ENCODE results near the gene SLC37A2. TPM values are rescaled to one million over a fixed set of nuclear protein-coding genes. Genes with fewer than 3 reads are reported as not detected.

SLC37A2 gene
- total and polyA plus RNA-seq, 2 of the 13 experiments (the other 11 are each of a cell fraction or from before 2014, with no cell fraction given), result 4.6 to 7.1 TPM

- no peak for TF ChIP-seq KAT2B (IDR thresholded peaks at IDR 0.05; ENCODE audit: borderline replicate concordance, low read depth, low read length)
- no peak for TF ChIP-seq TCF12 (IDR thresholded peaks at IDR 0.05)
- no peak for TF ChIP-seq TCF12 (CRISPR knock-in tag; IDR thresholded peaks at IDR 0.05)
- TF ChIP-seq ZNF784 (CRISPR knock-in tag; IDR thresholded peaks at IDR 0.05; ENCODE audit: borderline replicate concordance), result no peak
- 0 out of 2 replicates have a peak, but pooled peaks have one; percentile 30 for TF ChIP-seq RCOR2 (CRISPR knock-in tag; IDR thresholded peaks at IDR 0.05)
- TF ChIP-seq ZNF598 (CRISPR knock-in tag; IDR thresholded peaks at IDR 0.05; ENCODE audit: borderline replicate concordance), result no peak
- TF ChIP-seq ZFP41 (CRISPR knock-in tag; IDR thresholded peaks at IDR 0.05; ENCODE audit: borderline replicate concordance), result no peak
- TF ChIP-seq, protein P1, sequence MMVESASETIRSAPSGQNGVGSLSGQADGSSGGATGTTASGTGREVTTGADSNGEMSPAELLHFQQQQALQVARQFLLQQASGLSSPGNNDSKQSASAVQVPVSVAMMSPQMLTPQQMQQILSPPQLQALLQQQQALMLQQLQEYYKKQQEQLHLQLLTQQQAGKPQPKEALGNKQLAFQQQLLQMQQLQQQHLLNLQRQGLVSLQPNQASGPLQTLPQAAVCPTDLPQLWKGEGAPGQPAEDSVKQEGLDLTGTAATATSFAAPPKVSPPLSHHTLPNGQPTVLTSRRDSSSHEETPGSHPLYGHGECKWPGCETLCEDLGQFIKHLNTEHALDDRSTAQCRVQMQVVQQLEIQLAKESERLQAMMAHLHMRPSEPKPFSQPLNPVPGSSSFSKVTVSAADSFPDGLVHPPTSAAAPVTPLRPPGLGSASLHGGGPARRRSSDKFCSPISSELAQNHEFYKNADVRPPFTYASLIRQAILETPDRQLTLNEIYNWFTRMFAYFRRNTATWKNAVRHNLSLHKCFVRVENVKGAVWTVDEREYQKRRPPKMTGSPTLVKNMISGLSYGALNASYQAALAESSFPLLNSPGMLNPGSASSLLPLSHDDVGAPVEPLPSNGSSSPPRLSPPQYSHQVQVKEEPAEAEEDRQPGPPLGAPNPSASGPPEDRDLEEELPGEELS (CRISPR knock-in tag; IDR thresholded peaks at IDR 0.05), result peak; percentile 62; the same call in 1 of the 2 replicates
- peak; percentile 51; the same call in 1 of the 2 replicates for TF ChIP-seq SKIL (CRISPR knock-in tag; IDR thresholded peaks at IDR 0.05; ENCODE audit: borderline replicate concordance)
- peak in 1 of 2 experiments; percentile 40; a peak in 1 of 4 replicates for TF ChIP-seq NR2F1 (CRISPR knock-in tag; IDR thresholded peaks at IDR 0.05)
- no peak for TF ChIP-seq ZNF614 (CRISPR knock-in tag; IDR thresholded peaks at IDR 0.05; ENCODE audit: borderline replicate concordance)
- no peak for TF ChIP-seq GRHL1 (CRISPR knock-in tag; conservative IDR thresholded peaks at IDR 0.05)
- TF ChIP-seq YEATS4 (CRISPR knock-in tag; IDR thresholded peaks at IDR 0.05; ENCODE audit: borderline replicate concordance), result no peak
- TF ChIP-seq ZSCAN29 (CRISPR knock-in tag; conservative IDR thresholded peaks at IDR 0.05), result no peak
- TF ChIP-seq SP5 (CRISPR knock-in tag; IDR thresholded peaks at IDR 0.05; ENCODE audit: borderline replicate concordance, low read depth), result peak; percentile 42; the same call in 1 of the 2 replicates
- TF ChIP-seq GLMP (CRISPR knock-in tag; IDR thresholded peaks at IDR 0.05; ENCODE audit: borderline replicate concordance), result no peak
- TF ChIP-seq GMEB2 (CRISPR knock-in tag; IDR thresholded peaks at IDR 0.05; ENCODE audit: low read depth), result no peak
Measured at GRCh38 chr11:125070699-125071254, 7.7 kb downstream of the SLC37A2 start (continued).
